H1 (cell line): ENCODE measurements around the gene RBM34. TPM values are rescaled to one million over a fixed set of nuclear protein-coding genes. Genes with fewer than 3 reads are reported as not detected.
A peak's percentile ranks its signal among the peaks of the same experiment; 100 is the strongest.

Experiments
- CTCF ChIA-PET: fragments of 300-600 bp; sonication (Branson Sonifier 250); formaldehyde crosslinking; loops from one replicate; lab custom pipeline; 2021; ENCODE audit not compliant: partially characterized antibody; lab: Charles Lee
- POLR2A ChIA-PET: fragments of 300-600 bp; sonication (Branson Sonifier 250); formaldehyde crosslinking; loops from one replicate; lab custom pipeline; 2021; ENCODE audit warnings: inconsistent platforms; ENCODE audit not compliant: partially characterized antibody; lab: Charles Lee
- DNase-seq, 2 experiments: peaks; one replicate each; pipeline versions ENCODE4 v3.0.0 to v3.0.0-alpha.2; 2010 to 2022; ENCODE audit warnings: low spot score in 2 of 2, low read depth in 1 of 2, mixed read lengths in 1 of 2
- FAIRE-seq: peaks from 2 replicates; lab custom pipeline; 2011; peaks lifted over from hg19 to GRCh38; lab: Jason Lieb, UNC
- H2AFZ ChIP-seq: 2 replicates; pipeline ENCODE4 v1.8.1; 2012; ENCODE audit warnings: low read length, inconsistent platforms
- H2AK5ac ChIP-seq: 2 replicates; pipeline ENCODE4 v1.6.1; 2013; ENCODE audit warnings: low read depth, low read length
- H2BK120ac ChIP-seq: replicated peaks from 2 replicates; pipeline ENCODE3; 2013; ENCODE audit warnings: low read depth, low read length, inconsistent platforms
- H2BK12ac ChIP-seq: 2 replicates; pipeline ENCODE4 v1.6.1; 2013; ENCODE audit warnings: low read depth, low read length
- H2BK15ac ChIP-seq: 2 replicates; pipeline ENCODE4 v1.6.1; 2013; ENCODE audit warnings: low read length
- H2BK20ac ChIP-seq: 2 replicates; pipeline ENCODE4 v1.6.1; 2013; ENCODE audit warnings: low read length
- H2BK5ac ChIP-seq: 2 replicates; pipeline ENCODE4 v1.6.1; 2013; ENCODE audit warnings: low read depth, low read length
- H3K14ac ChIP-seq: 2 replicates; pipeline ENCODE4 v1.6.1; 2013; ENCODE audit warnings: inconsistent platforms; ENCODE audit not compliant: insufficient read length
- H3K18ac ChIP-seq: 2 replicates; pipeline ENCODE4 v1.6.1; 2013; ENCODE audit warnings: low read length; ENCODE audit errors: extremely low read depth
- H3K23ac ChIP-seq: 2 replicates; pipeline ENCODE4 v1.6.1; 2013; ENCODE audit warnings: inconsistent platforms; ENCODE audit not compliant: insufficient read length
- H3K23me2 ChIP-seq: 2 replicates; pipeline ENCODE4 v1.6.1; 2013; ENCODE audit warnings: low read depth, low read length
- H3K27ac ChIP-seq: 2 replicates; pipeline ENCODE4 v1.6.1; 2011; ENCODE audit warnings: low read depth, low read length, inconsistent platforms
- H3K27me3 ChIP-seq, 4 experiments: replicated peaks in 1 of 4; 1 replicate in 1 of 4; 2 replicates in 3 of 4; pipeline versions ENCODE4 v1.6.1 to v1.8.1; 2011 to 2013; ENCODE audit warnings: low read length in 3 of 4, mild to moderate bottlenecking in 3 of 4, inconsistent platforms in 2 of 4, mixed read lengths in 2 of 4, moderate library complexity in 1 of 4; ENCODE audit not compliant: control insufficient read depth in 3 of 4, insufficient read depth in 3 of 4; ENCODE audit errors: extremely low read depth in 1 of 4
- H3K36me3 ChIP-seq, 4 experiments: 2 replicates each; pipeline versions ENCODE4 v1.6.1 to v1.8.1; 2011 to 2013; ENCODE audit warnings: mild to moderate bottlenecking in 4 of 4, low read length in 3 of 4, moderate library complexity in 2 of 4, control low read depth in 1 of 4, inconsistent platforms in 1 of 4; ENCODE audit not compliant: insufficient read depth in 4 of 4, control insufficient read depth in 2 of 4
- H3K4ac ChIP-seq: replicated peaks from 2 replicates; pipeline ENCODE3; 2013; ENCODE audit warnings: low read length, low read depth, mixed read lengths, inconsistent platforms; ENCODE audit not compliant: insufficient read length
- H3K4me1 ChIP-seq, 4 experiments: replicated peaks in 1 of 4; 1 replicate in 1 of 4; 2 replicates in 3 of 4; pipeline versions ENCODE4 v1.6.1 to v1.8.1; 2011 to 2013; ENCODE audit warnings: low read length in 3 of 4, inconsistent platforms in 2 of 4, mixed read lengths in 1 of 4; ENCODE audit not compliant: insufficient read depth in 4 of 4, control insufficient read depth in 3 of 4
- H3K4me2 ChIP-seq, 2 experiments: 2 replicates each; pipeline versions ENCODE4 v1.6.1 to v1.8.1; 2011 to 2013; ENCODE audit warnings: low read depth in 2 of 2, low read length in 2 of 2, control low read depth in 1 of 2, inconsistent platforms in 1 of 2, mild to moderate bottlenecking in 1 of 2; ENCODE audit not compliant: insufficient read depth in 1 of 2
- H3K4me3 ChIP-seq, 4 experiments: fragments of 200-600, 300-600 bp in 1 of 4; sonication (generic), shearing (Covaris generic), sonication (Bioruptor Twin) in 1 of 4; 2 replicates each; pipeline versions ENCODE4 v1.5.1 to v1.8.1; 2011 to 2016; ENCODE audit warnings: low read length in 4 of 4, low read depth in 3 of 4, control low read depth in 2 of 4, inconsistent platforms in 2 of 4, mild to moderate bottlenecking in 2 of 4, mixed read lengths in 1 of 4, moderate library complexity in 1 of 4; ENCODE audit not compliant: insufficient read depth in 2 of 4; ENCODE audit errors: extremely low read depth in 1 of 4
- H3K56ac ChIP-seq: replicated peaks from 2 replicates; pipeline ENCODE3; 2013; ENCODE audit warnings: low read depth, mild to moderate bottlenecking, mixed read lengths, low read length, inconsistent platforms; ENCODE audit not compliant: insufficient read length
- H3K79me1 ChIP-seq: 2 replicates; pipeline ENCODE4 v1.6.1; 2013; ENCODE audit warnings: low read depth, low read length, control low read depth
- H3K79me2 ChIP-seq, 2 experiments: 2 replicates each; pipeline versions ENCODE4 v1.6.1 to v1.8.1; 2012 to 2013; ENCODE audit warnings: low read length in 2 of 2, mild to moderate bottlenecking in 2 of 2, inconsistent platforms in 1 of 2; ENCODE audit not compliant: insufficient read depth in 2 of 2, control insufficient read depth in 1 of 2
- H3K9ac ChIP-seq, 4 experiments: replicated peaks in 1 of 4; 1 replicate in 1 of 4; 2 replicates in 3 of 4; pipeline versions ENCODE4 v1.6.1 to v1.8.1; 2011 to 2013; ENCODE audit warnings: low read depth in 3 of 4, low read length in 3 of 4, control low read depth in 2 of 4, mild to moderate bottlenecking in 2 of 4, moderate library complexity in 2 of 4, inconsistent platforms in 1 of 4; ENCODE audit errors: extremely low read depth in 1 of 4
- H3K9me3 ChIP-seq, 2 experiments: 2 replicates each; pipeline versions ENCODE4 v1.6.1 to v1.8.1; 2012 to 2013; ENCODE audit warnings: mild to moderate bottlenecking in 2 of 2, moderate library complexity in 2 of 2, control low read depth in 1 of 2, inconsistent platforms in 1 of 2, low read depth in 1 of 2, low read length in 1 of 2, mixed read lengths in 1 of 2; ENCODE audit not compliant: insufficient read depth in 2 of 2
- H4K20me1 ChIP-seq, 2 experiments: replicated peaks in 1 of 2; 2 replicates each; pipeline versions ENCODE3 to v1.8.1; 2011 to 2013; ENCODE audit warnings: inconsistent platforms in 2 of 2, low read length in 2 of 2, mild to moderate bottlenecking in 1 of 2; ENCODE audit not compliant: insufficient read depth in 2 of 2, control insufficient read depth in 1 of 2
- H4K5ac ChIP-seq: 2 replicates; pipeline ENCODE4 v1.6.1; 2013; ENCODE audit warnings: low read length, low read depth, mixed read lengths, inconsistent platforms; ENCODE audit not compliant: insufficient read length
- H4K8ac ChIP-seq: 2 replicates; pipeline ENCODE4 v1.8.0; 2013; ENCODE audit warnings: mild to moderate bottlenecking, moderate library complexity, low read length, inconsistent platforms; ENCODE audit not compliant: insufficient read depth; ENCODE audit errors: extremely low read depth
- H4K91ac ChIP-seq: replicated peaks from 2 replicates; pipeline ENCODE3; 2013; ENCODE audit warnings: low read length, mixed read lengths, inconsistent platforms; ENCODE audit not compliant: insufficient read length
- CEBPB ChIP-seq: IDR thresholded peaks from 2 replicates; pipeline ENCODE4 v1.6.1; 2012; ENCODE audit warnings: low read depth, low read length
- GTF2F1 ChIP-seq: IDR thresholded peaks from 2 replicates; pipeline ENCODE4 v1.6.1; 2012; ENCODE audit warnings: low read depth, low read length, improper control_type of control experiment, borderline replicate concordance
- HDAC6 ChIP-seq: IDR thresholded peaks from one replicate; pipeline ENCODE4 v1.7.1; 2012; ENCODE audit warnings: low read depth, mild to moderate bottlenecking, inconsistent platforms, low read length, moderate library complexity
- NANOG ChIP-seq: IDR thresholded peaks from 2 replicates; pipeline ENCODE4 v1.6.1; 2011; ENCODE audit warnings: low read length, low read depth, mild to moderate bottlenecking, inconsistent platforms; ENCODE audit not compliant: insufficient read depth, poor library complexity, severe bottlenecking
- PHF8 ChIP-seq: fragments of 200-600 bp; sonication (generic); conservative IDR thresholded peaks from 2 replicates; pipeline ENCODE4 v1.7.1; 2012; ENCODE audit warnings: low read depth, mild to moderate bottlenecking, inconsistent platforms, low read length, moderate library complexity
- RNF2 ChIP-seq: fragments of 200-900, 300-1000 bp; sonication (generic); IDR thresholded peaks from 2 replicates; pipeline ENCODE4 v1.7.1; 2016; ENCODE audit warnings: borderline replicate concordance, low read depth, mild to moderate bottlenecking, antibody characterized with exemption, low read length; ENCODE audit not compliant: poor library complexity, severe bottlenecking; ENCODE audit errors: missing control alignments
- SIX5 ChIP-seq: IDR thresholded peaks from 2 replicates; pipeline ENCODE4 v1.6.1; 2011; ENCODE audit warnings: mild to moderate bottlenecking, low read depth, low read length
- TBP ChIP-seq: IDR thresholded peaks from 2 replicates; pipeline ENCODE4 v1.6.1; 2011; ENCODE audit warnings: low read depth, low read length, improper control_type of control experiment
- TEAD4 ChIP-seq: IDR thresholded peaks from 2 replicates; pipeline ENCODE4 v1.6.1; 2012; ENCODE audit warnings: low read depth, low read length, inconsistent platforms, mixed read lengths
- WGBS, 2 experiments: shearing (Covaris generic) in 1 of 2; methylation state at CpG; one replicate each; pipeline versions ENCODE4 v1.1.6 to v1.1.7; 2013 to 2015; ENCODE audit warnings: low lambda C conversion rate in 2 of 2, mixed read lengths in 2 of 2, inconsistent platforms in 1 of 2, low coverage in 1 of 2, missing lambda C conversion rate in 1 of 2; ENCODE audit not compliant: insufficient replicate concordance in 2 of 2, insufficient coverage in 1 of 2, insufficient read length in 1 of 2; ENCODE audit errors: extremely low coverage in 1 of 2, missing lambda C conversion rate in 1 of 2; 5-methylcytosine and 5-hydroxymethylcytosine counted together
- polyA plus RNA-seq, 7 experiments: library from polyadenylated mRNA; depleted of rRNA in 3 of 7; stranded (reverse) in 5 of 7; unstranded in 2 of 7; fragments of >200 nt in 5 of 7; fragments of 200-250 nt in 2 of 7; gene quantifications; 1 replicate in 5 of 7; 2 replicates in 1 of 7; 4 replicates in 1 of 7; pipeline versions ENCODE4 v1.2.1 to v1.2.3, GENCODE V29; 2011 to 2013; ENCODE audit warnings: missing spikeins in 2 of 7, mixed read lengths in 2 of 7
- total RNA-seq: library from RNA; stranded (reverse); fragmentation: NEBNext Ultra II Directional; extraction: Animal tissue kit (Norgen Biotek cat#: 25700); gene quantifications from 2 replicates; pipeline ENCODE4 v1.2.1, GENCODE V29; 2021
- TF ChIP-seq, protein P1 (sequence below): IDR thresholded peaks from 2 replicates; pipeline ENCODE4 v1.6.1; 2012; ENCODE audit warnings: inconsistent platforms
- TF ChIP-seq, protein P2 (sequence below): IDR thresholded peaks from 2 replicates; pipeline ENCODE4 v1.6.1; 2011; ENCODE audit warnings: low read length, improper control_type of control experiment

RBM34 gene
- total and polyA plus RNA-seq, 2 of the 8 experiments (the other 6 are each of a cell fraction or from before 2014, with no cell fraction given), result 18.8 to 108 TPM

- Histone ChIP-seq H4K91ac (no peak overlapping the region), H3K23me2 (no peaks in the 10 kb centered on the region; the same call in 1 of the 2 replicates), H2BK12ac (no peak overlapping the region), H3K79me1 (no peaks in the 10 kb centered on the region), H3K9me3 (no peaks in the 10 kb centered on the region), H3K18ac (no peak overlapping the region), H3K4me3 (no peak overlapping the region), H2BK5ac (no peak overlapping the region), H4K5ac (no peak overlapping the region), H3K4me2 (no peak overlapping the region), H3K9ac (no peak overlapping the region), H3K4me1 (peaks cover 0 to 3% (median 0%) of the 10 kb centered on the region in 4 experiments; a peak in 3 of 7 replicates), H3K27ac (no peak overlapping the region), H2BK120ac (no peak overlapping the region), H4K8ac (no peak overlapping the region), H3K23ac (no peak overlapping the region), H2AFZ (no peak overlapping the region), H4K20me1 (peaks cover 0 to 2% of the 10 kb centered on the region in 2 experiments), H2AK5ac (no peak overlapping the region), H2BK20ac (no peak overlapping the region), H2BK15ac (no peak overlapping the region), H3K56ac (no peak overlapping the region), H3K36me3 (no peaks in the 10 kb centered on the region), H3K4ac (no peak overlapping the region), H3K79me2 (no peaks in the 10 kb centered on the region), H3K27me3 (no peaks in the 10 kb centered on the region), H3K14ac (no peak overlapping the region)
- CTCF ChIA-PET, result interaction anchor here (0.5 to 1.2 kb wide), 3 partner anchors 17 to 742 kb away, joined by 3 to 4 read pairs (median 3); no protein-coding TSS in a partner anchor
- POLR2A ChIA-PET, result interaction anchor here (0.7 kb wide), 1 partner anchor 38 kb away, joined by 5 read pairs; no protein-coding TSS in a partner anchor
- WGBS, 2 experiments, result 73% methylated on average over 13 of the region's 13 CpGs; no CpG with 5 or more reads in 1 of the 2 experiments
- DNase-seq (no peak), FAIRE-seq (no peak)
- TF ChIP-seq, protein P1, sequence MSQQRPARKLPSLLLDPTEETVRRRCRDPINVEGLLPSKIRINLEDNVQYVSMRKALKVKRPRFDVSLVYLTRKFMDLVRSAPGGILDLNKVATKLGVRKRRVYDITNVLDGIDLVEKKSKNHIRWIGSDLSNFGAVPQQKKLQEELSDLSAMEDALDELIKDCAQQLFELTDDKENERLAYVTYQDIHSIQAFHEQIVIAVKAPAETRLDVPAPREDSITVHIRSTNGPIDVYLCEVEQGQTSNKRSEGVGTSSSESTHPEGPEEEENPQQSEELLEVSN, result no peak
- TF ChIP-seq TBP (no peak), HDAC6 (no peak), SIX5 (no peak), NANOG (no peak), GTF2F1 (no peak), RNF2 (no peak), PHF8 (no peak), TEAD4 (no peak), CEBPB (no peak)
- TF ChIP-seq, protein P2, sequence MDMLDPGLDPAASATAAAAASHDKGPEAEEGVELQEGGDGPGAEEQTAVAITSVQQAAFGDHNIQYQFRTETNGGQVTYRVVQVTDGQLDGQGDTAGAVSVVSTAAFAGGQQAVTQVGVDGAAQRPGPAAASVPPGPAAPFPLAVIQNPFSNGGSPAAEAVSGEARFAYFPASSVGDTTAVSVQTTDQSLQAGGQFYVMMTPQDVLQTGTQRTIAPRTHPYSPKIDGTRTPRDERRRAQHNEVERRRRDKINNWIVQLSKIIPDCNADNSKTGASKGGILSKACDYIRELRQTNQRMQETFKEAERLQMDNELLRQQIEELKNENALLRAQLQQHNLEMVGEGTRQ, result 0 out of 2 replicates have a peak, but pooled peaks have one; percentile 28
Observed at GRCh38 chr1:235100194-235100772, 60.8 kb downstream of the RBM34 start.
